ENCODE data around the gene PHLDB2. TPM values are rescaled to one million over a fixed set of nuclear protein-coding genes. Genes with fewer than 3 reads are reported as not detected.

PHLDB2 gene
- total RNA-seq, 2 experiments from 2014 or later = 2.2 to 3.3 TPM

- CTCF ChIA-PET = no interaction called here
- POLR2A ChIA-PET = no interaction called here
These were observed 56.8 kb downstream of the PHLDB2 start for GRCh38 chr3:111915905-111916304.

- ChIA-PET CTCF (no interaction called here), POLR2A (no interaction called here)
These were observed 58.2 kb downstream of the PHLDB2 start for GRCh38 chr3:111917300-111917699.

DNA sequence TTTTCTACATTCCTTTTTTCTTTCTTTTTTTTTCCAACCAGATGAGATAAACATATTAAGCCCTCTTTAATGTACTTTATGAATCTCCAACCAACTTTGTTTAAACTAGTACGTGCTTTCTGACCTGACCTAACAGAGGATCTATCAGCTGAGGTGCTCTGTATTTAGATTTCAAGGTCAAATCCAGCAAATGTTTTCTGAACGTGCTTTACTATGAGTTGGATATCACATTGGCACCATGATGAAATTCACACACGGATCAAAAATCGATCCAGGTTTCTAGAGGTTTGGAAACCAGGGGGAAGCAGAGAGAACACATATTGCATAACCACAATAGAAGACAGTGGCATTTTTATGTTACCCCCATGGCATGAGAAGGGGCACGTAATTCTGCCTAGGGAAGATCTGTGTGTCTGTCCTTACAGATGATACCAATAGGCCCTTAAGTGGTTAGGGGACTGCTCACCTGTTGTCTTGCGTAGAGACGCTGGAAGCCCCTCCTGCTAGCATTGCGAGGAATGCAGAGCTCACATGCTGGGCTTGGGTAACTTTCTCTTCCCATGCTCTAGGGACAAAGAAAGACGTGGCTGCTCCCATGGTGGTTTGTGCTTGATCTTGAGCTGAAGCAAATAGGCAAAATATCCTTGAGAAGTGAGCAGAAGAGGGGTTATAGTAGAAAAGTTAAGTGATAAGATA lies 60.5 kb downstream of the PHLDB2 start:
- ChIA-PET CTCF (no interaction called here), POLR2A (no interaction called here)

DNA sequence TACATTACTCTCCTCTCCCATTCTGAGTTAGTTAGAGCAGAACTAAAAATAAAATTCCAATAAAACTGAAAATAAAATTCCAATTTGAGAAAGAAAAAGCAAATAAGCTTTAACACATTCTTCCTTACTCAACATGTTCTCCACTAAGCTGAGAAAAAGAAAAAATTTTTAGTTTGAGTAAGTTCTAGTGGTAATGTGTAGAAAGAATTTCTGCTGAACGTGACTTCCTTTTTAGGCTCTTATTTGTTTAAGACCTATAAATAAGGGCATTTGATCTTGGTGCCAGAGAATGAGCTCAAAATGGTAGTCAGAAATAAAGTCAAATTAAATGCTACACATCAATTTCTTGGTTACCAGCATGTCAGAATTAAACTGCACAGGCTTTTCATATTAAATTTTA lies 62.1 kb downstream of the PHLDB2 start:
- POLR2A ChIA-PET = no interaction called here
- CTCF ChIA-PET = interaction anchor here (0.7 kb wide), 1 partner anchor 514 kb away, joined by 4 read pairs; no protein-coding TSS in a partner anchor

- CTCF ChIA-PET = no interaction called here
- POLR2A ChIA-PET = no interaction called here
These were observed 64.2 kb downstream of the PHLDB2 start for GRCh38 chr3:111923095-111923771.

- CTCF ChIA-PET = no interaction called here
These were observed 64.7 kb downstream of the PHLDB2 start for GRCh38 chr3:111923806-111924205.

GRCh38 chr3:111924283-111924682 lies 65.2 kb downstream of the PHLDB2 start:
- POLR2A ChIA-PET = no interaction called here
- CTCF ChIA-PET = no interaction called here

More at GRCh38 chr3:111923806-111924205, 64.7 kb downstream of the PHLDB2 start:
- POLR2A ChIA-PET = no interaction called here

DNA sequence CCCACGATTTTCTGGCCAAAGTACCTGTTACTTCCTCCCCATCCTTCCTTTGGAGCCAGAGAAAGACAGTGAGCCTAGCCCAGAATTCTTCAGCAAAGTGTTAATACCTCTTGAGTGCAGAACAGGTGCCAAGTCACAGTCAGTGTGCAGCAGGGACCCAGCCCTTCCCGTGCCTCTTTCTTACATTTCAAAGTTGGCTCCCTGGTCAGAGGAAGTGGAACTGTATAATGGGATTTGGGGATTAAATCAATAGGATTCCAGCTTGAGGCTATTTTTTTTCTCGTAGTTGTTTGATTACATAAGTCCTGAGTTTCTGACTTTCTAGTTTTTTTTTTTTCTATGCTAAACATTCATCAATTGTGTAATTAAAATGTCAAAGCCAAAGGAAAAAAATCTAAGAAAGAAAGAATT lies 67.2 kb downstream of the PHLDB2 start:
- CTCF ChIA-PET = no interaction called here
- POLR2A ChIA-PET = no interaction called here

DNA sequence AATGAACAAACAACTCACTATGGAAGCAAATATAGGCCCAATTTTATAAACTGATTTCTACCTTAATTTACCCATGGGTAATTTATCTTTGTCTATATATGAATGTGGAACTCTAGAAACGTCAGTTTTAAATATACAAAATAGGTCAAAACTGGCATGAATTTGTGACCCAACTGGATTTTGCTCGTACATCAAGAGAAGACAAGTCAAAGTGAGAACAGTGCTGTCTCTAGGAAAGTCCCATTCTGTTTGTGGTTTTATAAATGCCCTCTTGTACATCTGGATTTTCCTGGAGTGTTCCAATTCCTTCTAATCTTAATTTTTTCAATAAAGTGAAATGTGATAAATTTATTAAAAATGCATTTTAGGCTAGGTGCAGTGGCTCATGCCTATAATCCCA lies 69.5 kb downstream of the PHLDB2 start:
- CTCF ChIA-PET = no interaction called here
- POLR2A ChIA-PET = no interaction called here

- CTCF ChIA-PET = no interaction called here
- POLR2A ChIA-PET = no interaction called here
These were observed 70.4 kb downstream of the PHLDB2 start for GRCh38 chr3:111929484-111929883.

GRCh38 chr3:111932946-111933345 lies 73.9 kb downstream of the PHLDB2 start:
- ChIA-PET POLR2A (no interaction called here), CTCF (no interaction called here)

GRCh38 chr3:111936191-111936841 lies 77.3 kb downstream of the PHLDB2 start:
- ChIA-PET CTCF (no interaction called here), POLR2A (no interaction called here)

GRCh38 chr3:111936967-111937366 lies 77.9 kb downstream of the PHLDB2 start:
- CTCF ChIA-PET = no interaction called here
- POLR2A ChIA-PET = no interaction called here

GRCh38 chr3:111937871-111938270 lies 78.8 kb downstream of the PHLDB2 start:
- CTCF ChIA-PET = no interaction called here
- POLR2A ChIA-PET = no interaction called here

- POLR2A ChIA-PET = no interaction called here
- CTCF ChIA-PET = interaction anchor here (0.7 kb wide), 1 partner anchor 222 kb away, joined by 3 read pairs; no protein-coding TSS in a partner anchor
These were observed 80.8 kb downstream of the PHLDB2 start for GRCh38 chr3:111939873-111940272.

- ChIA-PET POLR2A (no interaction called here), CTCF (no interaction called here)
These were observed 84.5 kb downstream of the PHLDB2 start for GRCh38 chr3:111943533-111943932.

DNA sequence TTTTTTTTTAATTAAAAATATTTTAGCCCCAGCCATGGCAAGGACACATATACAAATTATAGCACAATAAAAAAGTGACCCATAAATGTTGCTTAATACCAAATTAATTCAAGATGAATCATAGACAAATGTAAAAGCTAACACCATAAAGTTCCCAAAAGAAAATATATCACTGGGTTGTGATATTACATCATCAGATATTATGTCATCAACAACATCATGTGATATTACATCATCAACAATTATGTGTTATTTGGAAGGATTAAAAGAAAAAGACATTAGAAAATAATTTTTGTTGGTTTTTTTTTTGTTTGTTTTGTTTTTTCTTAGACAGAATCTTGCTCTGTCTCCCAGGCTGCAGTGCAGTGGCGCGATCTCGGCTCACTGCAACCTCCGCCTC lies 85.3 kb downstream of the PHLDB2 start:
- POLR2A ChIA-PET = no interaction called here
- CTCF ChIA-PET = no interaction called here

DNA sequence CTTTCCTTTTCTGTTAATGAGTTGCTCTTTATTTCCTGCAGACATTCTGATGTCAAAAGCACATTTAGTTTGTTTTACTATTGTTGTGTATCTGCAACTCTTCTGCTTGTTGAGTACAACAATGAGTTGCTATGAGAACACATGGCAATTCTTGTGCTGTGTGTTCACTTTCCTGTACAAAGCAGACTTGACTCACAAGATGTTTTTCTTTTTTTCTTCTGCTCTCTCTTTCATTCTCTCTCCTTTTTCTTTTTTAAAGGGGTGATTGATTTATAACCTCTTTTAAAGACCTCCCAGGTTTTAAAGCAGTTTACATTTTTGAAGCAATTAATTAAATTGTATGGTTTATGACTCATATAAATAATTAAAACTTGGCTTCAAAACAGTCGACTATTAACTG lies 88.2 kb downstream of the PHLDB2 start:
- ChIA-PET POLR2A (no interaction called here), CTCF (no interaction called here)

DNA sequence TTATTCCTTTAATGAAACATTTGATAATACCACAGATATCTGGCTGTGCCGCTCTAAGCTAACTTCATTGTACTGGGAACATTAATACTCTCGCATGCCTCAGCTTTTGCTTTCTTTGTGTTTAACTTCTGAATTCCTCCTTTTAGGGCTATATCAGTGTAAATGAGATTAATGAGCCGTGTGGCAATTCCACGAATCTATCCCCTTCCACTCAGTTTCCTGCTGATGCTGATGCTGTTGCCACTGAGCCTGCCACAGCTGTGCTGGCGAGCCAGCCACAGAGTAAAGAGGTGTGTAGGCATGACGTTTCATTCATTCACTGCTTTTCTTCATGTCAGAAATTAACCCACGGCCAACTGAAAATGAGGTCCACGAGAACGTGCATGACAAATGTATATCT lies 89.7 kb downstream of the PHLDB2 start:
- ChIA-PET CTCF (no interaction called here), POLR2A (no interaction called here)

DNA sequence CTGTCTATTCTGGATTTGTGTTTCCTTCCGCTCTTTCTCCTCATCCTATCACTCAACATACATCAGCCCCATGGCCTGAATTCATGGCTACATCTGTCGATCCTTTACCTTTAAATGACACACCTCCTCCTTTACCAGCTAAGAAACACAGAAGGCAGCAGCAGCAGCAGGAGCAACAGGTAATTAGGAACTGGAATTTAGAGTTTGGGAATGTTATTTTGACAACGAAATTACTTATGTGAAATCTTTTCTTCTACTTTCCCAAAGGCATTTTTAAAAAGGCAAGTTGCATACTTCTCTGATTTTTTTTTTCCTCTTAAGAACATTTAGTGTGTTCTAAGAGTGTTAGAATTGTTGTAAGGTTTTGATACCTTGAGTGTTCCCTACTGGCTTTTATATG lies 90.6 kb downstream of the PHLDB2 start:
- ChIA-PET CTCF (no interaction called here), POLR2A (no interaction called here)

GRCh38 chr3:111951032-111951431 lies 92.0 kb downstream of the PHLDB2 start:
- ChIA-PET POLR2A (no interaction called here), CTCF (interaction anchor here (1.0 kb wide), 1 partner anchor 233 kb away, joined by 3 read pairs; no protein-coding TSS in a partner anchor)
